GM10248 (cell line): Measurements from ENCODE around the gene GPR68.

ENCODE experiments used
- CTCF ChIA-PET: fragments of 300-600 bp; sonication (Branson Sonifier 250); formaldehyde crosslinking; extraction: SDS; loops from one replicate; lab custom pipeline; 2021; ENCODE audit warnings: antibody characterized with exemption; lab: Yijun Ruan, JAX
- POLR2A ChIA-PET: fragments of 350-650 bp; sonication (Branson Sonifier 250); formaldehyde crosslinking; extraction: SDS; loops from one replicate; lab custom pipeline; 2020; ENCODE audit warnings: antibody characterized with exemption; lab: Yijun Ruan, JAX
- DNase-seq: peaks from one replicate; pipeline ENCODE4 v3.0.0; 2012; ENCODE audit errors: extremely low spot score
- CTCF ChIP-seq: IDR thresholded peaks from 2 replicates; pipeline ENCODE4 v1.5.1; 2012; ENCODE audit warnings: mild to moderate bottlenecking, low read depth; ENCODE audit errors: extremely low read depth, missing control alignments, control extremely low read depth

GPR68 gene

DNA sequence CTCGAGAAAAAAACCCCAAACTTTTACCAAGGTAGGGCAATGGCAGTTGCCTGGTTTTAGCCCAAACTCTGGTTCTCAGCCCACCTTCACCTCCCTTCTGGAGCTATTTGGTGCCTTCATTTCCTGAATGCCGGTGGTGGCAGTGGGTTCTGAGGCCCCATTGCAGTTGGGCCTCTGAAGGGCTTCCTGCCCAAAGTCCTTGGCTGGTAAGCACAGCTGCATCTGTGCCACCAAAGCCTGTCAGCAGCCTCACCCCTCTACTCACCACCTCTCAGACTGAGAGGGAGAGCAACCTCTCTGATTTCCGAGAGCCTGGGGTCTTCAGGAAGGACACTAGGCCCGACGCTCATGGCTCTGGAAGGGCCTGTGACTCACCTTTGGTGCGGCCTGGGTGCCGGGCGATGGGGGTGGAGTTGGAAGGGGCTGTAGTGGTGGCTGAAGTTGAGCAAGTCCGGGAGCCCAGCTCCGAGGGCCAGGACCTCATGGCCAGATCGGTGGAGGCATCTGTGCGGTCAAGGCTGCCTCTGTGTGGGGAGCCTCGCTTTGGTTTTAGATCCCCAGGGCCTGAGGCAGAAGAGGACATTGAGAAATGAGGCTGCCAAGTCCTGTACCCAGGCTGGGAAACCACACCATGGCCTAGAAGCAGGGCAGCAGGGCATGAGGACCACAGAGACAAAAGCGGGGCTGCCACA lies 38.6 kb upstream of the GPR68 start:
- ChIA-PET POLR2A (no interaction called here), CTCF (interaction anchor here (8.0 to 12.9 kb wide), 2 partner anchors 108 to 109 kb away, joined by 59 to 197 read pairs; no protein-coding TSS in a partner anchor)
- no peak for TF ChIP-seq CTCF
- DNase-seq: no peak

DNA sequence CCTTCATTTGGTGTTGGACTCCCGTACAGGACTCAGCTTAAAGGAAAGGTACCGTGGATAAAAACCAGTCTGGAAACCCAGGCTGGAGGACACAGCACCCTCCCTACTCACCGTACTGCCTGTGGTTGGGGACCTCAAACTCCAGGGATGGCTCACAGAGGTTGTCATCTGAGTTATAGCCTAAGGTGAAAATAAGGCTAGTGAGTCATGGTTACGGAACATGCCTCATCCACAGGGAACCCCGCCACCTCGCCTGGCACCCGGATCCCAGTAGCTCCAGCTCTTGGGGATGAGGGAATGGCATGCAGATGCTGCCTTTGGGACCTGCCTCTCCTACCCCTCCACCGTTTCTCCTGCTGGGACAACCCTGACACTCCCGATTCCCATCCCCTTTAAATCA lies 36.8 kb upstream of the GPR68 start:
- CTCF ChIA-PET: interaction anchor here (1.2 to 8.0 kb wide), 2 partner anchors 12 to 106 kb away, joined by 3 to 59 read pairs; no protein-coding TSS in a partner anchor
- POLR2A ChIA-PET: no interaction called here
- DNase-seq: no peak
- no peak for TF ChIP-seq CTCF

DNA sequence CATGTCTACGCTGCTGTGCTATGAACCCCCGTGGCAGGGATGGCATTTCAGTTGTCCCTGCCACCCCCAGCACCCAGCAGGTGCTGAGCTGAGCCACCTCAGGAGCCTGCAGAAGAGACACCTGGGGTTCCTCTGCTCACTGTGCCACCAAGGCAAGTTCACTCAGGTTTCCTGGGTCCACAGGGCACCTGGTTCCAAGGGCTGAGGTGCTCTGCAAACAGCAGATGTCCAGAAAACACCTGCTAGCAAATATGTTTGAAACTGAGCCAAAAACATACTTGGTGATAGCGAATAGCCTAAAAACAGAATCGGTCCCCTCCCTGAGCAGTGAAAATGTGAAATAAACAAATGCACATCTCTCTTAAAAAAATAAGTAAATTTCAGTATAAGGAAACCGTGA lies 35.6 kb upstream of the GPR68 start:
- POLR2A ChIA-PET: no interaction called here
- no peak for DNase-seq
- CTCF ChIA-PET: interaction anchor here (1.2 to 8.0 kb wide), 3 partner anchors 10 to 105 kb away, joined by 3 to 59 read pairs (median 7); no protein-coding TSS in a partner anchor
- TF ChIP-seq CTCF: no peak

DNA sequence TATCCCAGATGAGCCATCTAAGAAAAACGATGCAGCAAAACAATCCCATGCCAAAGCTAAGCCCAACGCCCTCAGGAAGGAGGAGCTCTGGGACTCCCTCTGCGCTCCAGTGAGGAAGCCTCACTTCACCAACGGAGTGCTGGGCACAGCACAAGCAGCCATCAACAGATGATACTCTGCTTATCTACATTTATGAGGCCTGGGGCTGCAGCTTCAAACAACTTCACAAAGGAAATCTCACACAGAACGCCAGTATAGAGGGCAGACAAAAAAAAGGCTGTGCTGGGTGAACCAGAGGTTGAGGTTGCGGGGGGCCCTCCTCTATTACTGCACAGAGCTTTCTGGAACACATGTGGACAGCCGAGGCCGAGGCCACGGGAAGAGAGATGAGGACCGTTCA lies 34.9 kb upstream of the GPR68 start:
- no peak for TF ChIP-seq CTCF
- ChIA-PET CTCF (interaction anchor here (1.7 to 8.0 kb wide), 3 partner anchors 11 to 104 kb away, joined by 5 to 59 read pairs (median 7); partner anchors contain the start of gene GPR68), POLR2A (no interaction called here)
- no peak for DNase-seq

DNA sequence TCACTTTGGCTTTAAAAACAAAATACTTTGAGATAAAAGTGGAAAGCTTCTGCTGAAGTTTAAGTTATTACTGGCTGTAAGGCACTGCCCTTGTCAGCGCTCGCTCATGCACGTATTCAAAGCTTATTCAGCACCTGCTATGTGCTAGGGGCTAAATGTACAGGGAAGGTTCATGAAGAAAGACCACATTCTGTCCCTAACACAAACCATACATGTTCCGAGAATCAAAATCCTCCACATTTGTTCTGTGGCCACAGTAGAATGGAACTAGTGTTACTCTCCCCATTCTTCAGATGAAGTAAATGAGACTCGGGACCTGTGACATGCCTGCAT lies 33.8 kb upstream of the GPR68 start:
- ChIA-PET CTCF (interaction anchor here (1.3 to 8.0 kb wide), 5 partner anchors 9 to 103 kb away, joined by 3 to 59 read pairs (median 5); partner anchors contain the start of gene GPR68), POLR2A (no interaction called here)
- TF ChIP-seq CTCF: no peak
- no peak for DNase-seq

DNA sequence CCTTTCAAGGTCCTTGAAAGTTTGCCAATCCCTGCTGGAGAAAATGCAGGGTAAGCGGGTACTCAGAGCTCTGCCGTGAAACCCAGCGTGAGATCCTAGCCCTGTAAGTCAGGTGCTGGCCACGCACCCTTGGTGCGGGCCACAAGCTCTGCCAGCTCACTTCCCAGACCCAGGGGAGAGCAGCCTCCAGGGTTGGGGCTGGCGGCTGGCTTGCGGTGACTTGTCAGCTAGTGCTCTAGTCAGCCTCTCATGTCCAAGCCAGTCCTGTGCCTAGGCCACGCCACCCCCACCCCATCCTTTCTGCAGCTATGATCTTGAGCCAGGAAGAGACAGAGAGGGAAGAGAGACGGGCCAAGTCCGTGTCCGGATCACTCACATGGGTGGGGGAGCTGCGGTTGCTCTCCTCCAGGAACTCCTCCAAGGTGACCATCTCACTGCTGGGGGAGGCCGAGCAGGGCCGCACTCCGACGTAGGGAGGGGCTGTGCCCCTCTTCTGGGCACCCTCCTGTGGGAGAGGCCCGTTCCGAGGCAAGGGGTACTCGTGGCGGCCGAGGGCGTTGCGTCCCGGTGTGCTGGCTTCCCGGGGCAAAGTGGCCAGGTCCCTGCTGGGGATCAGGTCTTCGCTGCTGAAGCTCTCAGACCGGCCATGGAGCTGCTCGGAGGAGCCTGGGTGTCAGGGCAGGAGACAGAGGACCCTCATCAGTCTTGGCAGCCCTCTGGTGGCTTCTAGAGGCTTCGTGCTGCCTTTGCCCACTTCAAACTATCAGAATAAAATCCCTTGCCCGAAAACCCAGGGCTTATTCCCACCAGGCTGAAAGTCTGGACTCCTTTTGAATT lies 33.3 kb upstream of the GPR68 start:
- TF ChIP-seq CTCF: no peak
- no peak for DNase-seq
- ChIA-PET POLR2A (interaction anchor here (0.6 kb wide), 1 partner anchor 794 kb away, joined by 5 read pairs; no protein-coding TSS in a partner anchor), CTCF (interaction anchor here (1.3 to 8.0 kb wide), 7 partner anchors 8 to 103 kb away, joined by 3 to 59 read pairs (median 5); partner anchors contain the start of gene GPR68)
